HG03095 (cell line): ENCODE data around the gene KLF9.
"Not testable (repeated sequence)": the region's sequence is repeated elsewhere in the genome, so short reads cannot be mapped to it uniquely, and the experiment has no call there.

Experiments used
- ATAC-seq: cut with Tn5 transposase; IDR thresholded peaks from one replicate; pipeline ENCODE4 v1.9.1; 2021; ENCODE audit warnings: moderate library complexity; ENCODE audit not compliant: unreplicated experiment

KLF9 gene

GRCh38 chr9:70405808-70406433, 8.5 kb downstream of the KLF9 start:
- ATAC-seq: peak; percentile 21

- no peak for ATAC-seq
These were observed 10.2 kb downstream of the KLF9 start for GRCh38 chr9:70404261-70404660.

- ATAC-seq: no peak
These were observed 10.8 kb downstream of the KLF9 start for GRCh38 chr9:70403618-70404025.

- no peak for ATAC-seq
These were observed 11.3 kb downstream of the KLF9 start for GRCh38 chr9:70403166-70403565.

GRCh38 chr9:70402213-70402612, 12.2 kb downstream of the KLF9 start:
- no peak for ATAC-seq

GRCh38 chr9:70401241-70401640, 13.2 kb downstream of the KLF9 start:
- ATAC-seq: not testable (repeated sequence)

GRCh38 chr9:70400107-70400892, 14.2 kb downstream of the KLF9 start:
- no peak for ATAC-seq

- no peak for ATAC-seq
These were observed 15.3 kb downstream of the KLF9 start for GRCh38 chr9:70399141-70399540.

- ATAC-seq: peak; percentile 99
These were observed 16.3 kb downstream of the KLF9 start for GRCh38 chr9:70398145-70398556.

GRCh38 chr9:70395652-70396051, 18.8 kb downstream of the KLF9 start:
- no peak for ATAC-seq

GRCh38 chr9:70392850-70393249, 21.6 kb downstream of the KLF9 start:
- no peak for ATAC-seq

GRCh38 chr9:70392189-70392588, 22.3 kb downstream of the KLF9 start:
- ATAC-seq: no peak

GRCh38 chr9:70390933-70391341, 23.5 kb downstream of the KLF9 start:
- ATAC-seq: no peak

- ATAC-seq: no peak
These were observed 24.7 kb downstream of the KLF9 start for GRCh38 chr9:70389621-70390266.

GRCh38 chr9:70389188-70389587, 25.3 kb downstream of the KLF9 start:
- ATAC-seq: no peak

GRCh38 chr9:70387663-70388062, 26.8 kb downstream of the KLF9 start:
- ATAC-seq: no peak

GRCh38 chr9:70385426-70385825, 29.0 kb downstream of the KLF9 start:
- ATAC-seq: no peak

- no peak for ATAC-seq
These were observed 31.5 kb downstream of the KLF9 start for GRCh38 chr9:70382709-70383605.

GRCh38 chr9:70382046-70382708, 32.3 kb downstream of the KLF9 start:
- ATAC-seq: no peak

GRCh38 chr9:70374962-70375618, 39.4 kb downstream of the KLF9 start:
- ATAC-seq: no peak
